ENCODE measurements around the gene PPP6C.
"Not testable (repeated sequence)": the region's sequence is repeated elsewhere in the genome, so short reads cannot be mapped to it uniquely, and the experiment has no call there.

The PPP6C gene

GRCh38 chr9:125141751-125142150 lies 47.9 kb downstream of the PPP6C start:
- no peak for DNase-seq (ENCODE audit: low read depth)

GRCh38 chr9:125141251-125141650 lies 48.4 kb downstream of the PPP6C start:
- DNase-seq (ENCODE audit: low read depth) = no peak

GRCh38 chr9:125140576-125140975 lies 49.0 kb downstream of the PPP6C start:
- no peak for DNase-seq (ENCODE audit: low read depth)

DNA sequence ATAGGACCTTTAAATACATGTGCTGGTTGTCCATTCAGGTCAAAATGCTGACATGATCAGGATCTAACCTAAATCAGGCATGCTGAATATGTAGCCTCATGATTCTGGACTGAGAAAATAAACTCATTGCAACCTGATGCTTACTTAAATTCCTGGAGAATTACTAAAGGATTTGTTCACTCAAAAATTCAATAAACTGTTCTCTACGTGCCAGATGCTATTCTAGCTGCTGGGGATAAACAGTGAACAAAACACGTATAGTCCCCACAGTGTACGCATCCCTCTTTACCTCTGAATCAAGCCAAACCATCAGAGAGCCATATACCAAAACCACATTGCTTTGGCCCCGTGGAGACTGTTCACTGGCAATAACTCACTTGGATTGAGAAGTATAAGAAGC lies 52.4 kb downstream of the PPP6C start:
- no peak for DNase-seq (ENCODE audit: low read depth)

DNA sequence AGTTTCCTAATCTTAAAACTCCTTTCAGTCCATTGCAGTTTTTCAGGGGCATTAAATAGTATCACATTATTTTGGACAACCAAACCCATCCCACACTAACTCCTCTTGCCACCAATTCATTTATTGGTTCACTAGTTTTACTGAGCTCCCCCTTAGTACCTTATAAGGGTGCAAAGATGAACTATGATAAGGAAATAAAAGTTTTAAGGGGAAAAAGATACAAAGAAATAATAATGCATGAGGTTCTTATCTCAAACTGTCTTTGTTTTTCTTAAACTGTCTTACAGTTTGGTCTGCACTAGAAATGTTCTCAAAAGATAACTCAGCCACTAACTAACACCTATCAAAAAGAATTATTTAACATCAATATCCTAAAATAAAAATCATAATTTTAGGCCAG lies 54.6 kb downstream of the PPP6C start:
- no peak for DNase-seq (ENCODE audit: low read depth)

DNA sequence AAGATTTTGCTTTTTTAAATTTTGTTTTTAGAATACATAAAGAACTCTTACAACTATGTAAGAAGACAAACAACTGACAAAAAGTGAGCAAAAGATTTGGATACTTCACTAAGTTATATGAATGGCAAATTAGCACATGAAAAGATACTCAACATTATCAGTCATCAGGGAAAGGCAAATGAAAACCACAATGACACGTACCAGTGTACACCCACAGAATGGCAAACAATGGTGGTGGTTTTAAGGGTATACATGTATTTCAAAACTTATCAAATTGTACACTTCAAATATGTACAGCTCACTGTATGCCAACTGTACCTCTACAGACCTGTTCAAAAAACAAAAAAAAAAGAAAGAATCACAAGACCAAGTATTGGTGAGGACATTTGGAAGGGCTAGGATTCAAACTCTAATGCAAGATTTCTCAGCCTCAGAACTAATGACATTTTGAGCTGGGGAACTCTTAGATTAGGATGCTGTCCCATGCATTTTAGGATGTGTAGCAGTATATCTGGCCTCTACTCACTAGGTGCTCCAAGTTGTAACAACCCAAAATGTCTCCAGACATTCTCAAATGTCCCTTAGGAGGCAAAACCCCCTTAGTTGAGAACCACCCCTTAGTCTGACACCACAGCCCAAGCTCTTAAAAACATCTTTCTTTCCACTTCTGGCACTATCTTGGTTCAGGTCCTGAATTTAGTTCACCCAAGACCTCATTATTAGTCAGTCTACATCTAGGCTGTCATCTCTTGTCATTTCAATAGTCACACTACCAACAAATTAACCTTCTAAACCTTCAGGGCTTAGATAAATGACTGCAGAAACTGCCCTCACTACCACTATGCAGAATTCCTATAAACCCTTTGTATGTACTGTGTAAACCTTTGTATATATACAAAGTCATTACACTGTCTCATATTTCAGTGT lies 55.9 kb downstream of the PPP6C start:
- no peak for DNase-seq (ENCODE audit: low read depth)

DNA sequence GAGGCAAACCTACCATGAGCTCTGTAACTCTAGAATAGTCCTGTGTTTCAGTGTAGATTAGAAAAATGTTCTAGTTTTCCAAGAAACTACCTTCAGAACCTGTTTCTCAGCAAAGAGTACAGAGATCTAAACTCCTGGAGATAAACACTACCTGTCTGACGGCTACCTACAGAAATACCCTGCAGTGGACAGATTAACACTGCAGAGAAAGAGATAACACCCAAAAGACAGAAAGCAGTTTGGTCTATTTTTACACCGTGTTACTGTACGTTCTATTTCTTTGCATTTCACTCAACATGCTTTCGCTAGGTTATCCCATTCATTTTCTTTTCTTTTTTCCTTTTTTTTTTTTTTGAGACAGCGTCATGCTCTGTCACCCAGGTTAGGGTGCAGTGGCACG lies 57.8 kb downstream of the PPP6C start:
- DNase-seq (ENCODE audit: low read depth) = no peak

DNA sequence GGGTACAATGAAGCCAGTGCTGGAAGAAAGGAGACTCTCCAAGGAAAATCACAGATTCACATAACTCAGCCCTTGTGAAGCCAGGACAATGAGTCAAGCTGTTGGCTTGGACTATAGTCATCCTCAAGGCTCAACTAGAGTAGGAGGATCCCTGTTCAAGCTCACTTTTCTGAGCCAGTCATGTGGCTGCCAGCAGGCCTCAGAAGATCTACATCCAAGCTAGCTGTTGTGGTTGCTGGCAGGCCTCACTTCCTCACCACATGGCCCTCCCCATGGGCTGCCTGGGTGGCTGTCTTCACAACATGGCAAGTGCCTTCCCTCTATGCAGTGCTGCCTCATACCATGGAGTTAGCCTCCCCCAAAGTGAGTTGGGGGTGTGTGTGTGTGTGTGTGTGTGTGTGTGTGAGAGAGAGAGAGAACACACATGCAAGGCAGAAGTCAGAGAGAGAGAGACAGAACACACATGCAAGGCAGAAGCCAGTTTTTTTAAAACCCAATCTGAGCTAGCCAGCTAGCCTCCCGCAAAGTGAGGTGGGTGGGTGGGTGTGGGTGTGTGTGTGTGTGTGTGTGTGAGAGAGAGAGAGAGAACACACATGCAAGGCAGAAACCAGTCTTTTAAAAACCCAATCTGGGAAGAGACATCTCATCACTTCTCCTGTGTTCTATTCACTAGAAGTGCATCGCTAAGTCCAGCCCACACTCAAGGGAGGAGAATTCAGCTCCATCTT lies 63.4 kb downstream of the PPP6C start:
- DNase-seq (ENCODE audit: low read depth) = peak; percentile 67

- no peak for DNase-seq (ENCODE audit: low read depth)
These were observed 64.1 kb downstream of the PPP6C start for GRCh38 chr9:125125523-125125922.

GRCh38 chr9:125121146-125121545 lies 68.5 kb downstream of the PPP6C start:
- DNase-seq (ENCODE audit: low read depth) = no peak

DNA sequence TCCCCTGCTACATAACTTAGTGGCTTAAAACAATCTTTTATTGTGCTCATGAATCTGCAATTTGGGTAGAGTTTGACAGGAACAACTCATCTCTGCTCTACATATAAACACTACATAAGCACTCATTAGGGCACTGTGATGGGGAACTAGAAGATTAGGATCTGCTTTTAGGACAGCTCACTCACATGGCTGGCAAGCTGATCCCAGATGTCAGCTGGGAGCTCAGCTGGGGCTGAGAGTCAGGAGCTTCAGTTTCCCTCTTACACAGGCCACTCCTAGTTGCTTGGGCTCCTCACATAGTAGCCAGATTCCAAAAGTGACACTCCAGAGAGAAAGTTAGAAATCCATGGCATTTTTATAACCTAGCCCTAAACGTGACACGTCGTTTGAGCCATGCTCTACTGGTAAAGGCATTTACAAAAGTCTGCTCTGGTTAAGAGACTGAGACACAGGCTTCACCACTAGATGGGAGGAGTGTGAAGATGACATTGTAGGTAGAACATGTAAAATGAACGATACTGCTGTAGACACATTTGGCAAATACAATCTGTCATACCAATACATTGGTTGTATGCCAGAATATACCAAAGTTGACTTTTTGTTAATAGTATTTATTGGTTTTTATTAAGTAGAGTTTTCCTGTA lies 69.8 kb downstream of the PPP6C start:
- no peak for DNase-seq (ENCODE audit: low read depth)

GRCh38 chr9:125118696-125119095 lies 70.9 kb downstream of the PPP6C start:
- not testable (repeated sequence) for DNase-seq (ENCODE audit: low read depth)

GRCh38 chr9:125114503-125114902 lies 75.1 kb downstream of the PPP6C start:
- DNase-seq (ENCODE audit: low read depth) = not testable (repeated sequence)

DNA sequence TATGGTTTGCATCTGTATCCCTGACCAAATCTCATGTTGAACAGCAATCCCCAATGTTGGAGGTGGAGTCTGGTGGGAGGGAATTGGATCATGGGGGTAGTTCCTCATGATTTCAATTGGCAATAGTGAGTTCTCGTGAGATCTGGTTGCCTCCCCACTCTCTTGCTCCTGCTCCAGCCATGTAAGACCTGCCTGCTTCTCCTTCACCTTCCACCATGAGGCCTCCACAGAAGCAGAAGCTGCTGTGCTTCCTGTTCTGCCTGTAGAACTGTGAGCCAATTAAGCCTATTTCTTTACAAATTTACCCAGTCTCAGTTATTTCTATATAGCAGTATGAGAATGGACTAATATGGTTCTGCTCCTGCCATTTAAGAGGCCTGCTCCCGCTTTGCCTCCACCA lies 79.1 kb downstream of the PPP6C start:
- DNase-seq (ENCODE audit: low read depth) = no peak

- not testable (repeated sequence) for DNase-seq (ENCODE audit: low read depth)
These were observed 81.1 kb downstream of the PPP6C start for GRCh38 chr9:125108541-125108940.

GRCh38 chr9:125106285-125106893 lies 83.2 kb downstream of the PPP6C start:
- DNase-seq (ENCODE audit: low read depth) = no peak

DNA sequence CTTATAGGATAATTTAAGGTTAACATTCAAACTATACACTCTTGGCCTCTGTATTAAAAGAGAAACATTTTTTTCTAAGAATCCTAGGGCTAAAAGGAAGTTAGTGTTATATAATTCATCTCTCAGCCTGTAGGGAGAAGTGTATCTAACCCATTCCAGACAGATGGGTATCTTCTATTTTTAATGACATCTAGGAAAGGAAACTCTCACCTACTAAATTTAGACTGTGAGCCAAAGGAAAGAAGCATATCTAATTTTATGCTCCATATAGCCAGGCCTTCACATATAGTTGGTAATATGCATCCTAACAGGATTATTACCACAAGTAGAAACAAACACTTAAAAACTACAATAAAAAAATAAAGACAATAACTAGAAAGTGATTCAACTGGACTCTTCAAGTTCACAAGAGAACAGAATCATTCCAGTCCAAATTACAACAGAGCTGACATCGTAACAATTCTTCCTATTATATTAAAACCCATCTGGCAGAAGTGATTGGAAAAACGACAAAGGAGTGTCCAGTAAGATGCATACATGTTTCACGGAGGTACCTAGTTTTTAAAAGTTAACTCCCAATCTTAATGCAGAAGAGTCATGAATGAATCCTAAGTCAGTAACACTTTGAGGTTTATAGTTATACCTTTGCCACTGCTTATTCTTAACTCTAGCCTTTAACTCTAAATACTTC lies 85.7 kb downstream of the PPP6C start:
- no peak for DNase-seq (ENCODE audit: low read depth)

DNA sequence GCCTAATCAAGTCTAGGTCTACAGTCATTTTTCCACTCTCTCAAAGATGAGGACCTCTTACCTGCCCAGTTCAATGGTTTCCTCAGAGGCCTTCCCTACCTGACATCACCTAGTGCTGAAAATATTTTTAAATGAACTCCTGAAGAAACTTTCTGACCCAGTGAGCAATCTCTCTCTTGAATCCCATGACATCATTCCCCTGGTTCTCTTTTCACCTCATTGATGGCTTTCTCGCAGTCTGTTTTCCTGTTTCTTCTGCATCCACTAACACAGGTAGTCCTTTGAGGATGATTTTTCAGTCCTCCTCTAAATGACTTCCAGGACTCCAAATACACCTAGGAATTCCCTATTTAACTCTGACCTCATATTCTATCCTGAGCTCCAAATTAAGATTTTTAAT lies 86.6 kb downstream of the PPP6C start:
- DNase-seq (ENCODE audit: low read depth) = no peak

- DNase-seq (ENCODE audit: low read depth) = no peak
These were observed 88.8 kb downstream of the PPP6C start for GRCh38 chr9:125100822-125101221.

DNA sequence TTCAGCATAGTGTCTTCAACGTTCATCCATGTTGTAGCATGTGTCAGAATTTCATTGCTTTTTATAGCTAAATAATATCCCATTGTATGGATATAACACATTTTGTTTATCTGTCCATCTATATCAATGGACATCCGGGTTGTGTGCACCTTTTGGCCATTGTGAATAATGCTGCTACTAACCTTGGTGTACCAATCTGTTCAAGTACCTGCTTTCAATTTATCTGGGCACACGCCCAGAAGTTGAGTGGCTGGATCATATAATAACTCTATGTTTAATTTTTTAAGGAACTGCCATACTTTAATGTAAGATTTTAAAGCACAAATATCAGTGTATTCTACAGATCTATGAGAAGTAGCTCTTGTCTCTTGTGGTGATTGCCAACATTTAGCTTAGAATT lies 89.8 kb downstream of the PPP6C start:
- DNase-seq (ENCODE audit: low read depth) = no peak

Data from activated T-helper 1 cell treated with Interleukin-2 at 50 U/mL for 16 hours (primary cell).